HG03103 (cell line): ENCODE measurements around the gene PKD1.
"Not testable (repeated sequence)": the region's sequence is repeated elsewhere in the genome, so short reads cannot be mapped to it uniquely, and the experiment has no call there.

ENCODE experiments used
- ATAC-seq: cut with Tn5 transposase; IDR thresholded peaks from one replicate; pipeline ENCODE4 v1.9.1; 2021; ENCODE audit warnings: low read depth; ENCODE audit not compliant: unreplicated experiment

Gene PKD1

GRCh38 chr16:2111009-2111353, 24.7 kb downstream of the PKD1 start:
- ATAC-seq: not testable (repeated sequence)

GRCh38 chr16:2110332-2111008, 25.2 kb downstream of the PKD1 start:
- not testable (repeated sequence) for ATAC-seq

GRCh38 chr16:2109872-2110271, 25.8 kb downstream of the PKD1 start:
- ATAC-seq: not testable (repeated sequence)

DNA sequence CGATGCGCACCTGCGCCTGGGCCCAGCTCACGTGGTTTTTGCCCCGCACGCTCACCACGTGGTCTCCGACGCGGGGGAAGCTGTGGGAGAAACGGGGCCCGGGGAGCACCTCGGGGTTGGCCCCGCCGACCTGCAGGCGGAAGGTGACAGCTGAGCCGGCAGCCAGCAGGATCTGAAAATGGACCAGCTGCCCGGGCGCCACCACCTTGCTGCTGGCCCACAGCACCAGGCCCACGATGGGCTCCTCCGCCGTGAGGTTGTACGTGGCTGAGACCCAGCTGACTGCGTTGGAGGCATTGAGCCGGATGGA, 26.5 kb downstream of the PKD1 start:
- not testable (repeated sequence) for ATAC-seq

DNA sequence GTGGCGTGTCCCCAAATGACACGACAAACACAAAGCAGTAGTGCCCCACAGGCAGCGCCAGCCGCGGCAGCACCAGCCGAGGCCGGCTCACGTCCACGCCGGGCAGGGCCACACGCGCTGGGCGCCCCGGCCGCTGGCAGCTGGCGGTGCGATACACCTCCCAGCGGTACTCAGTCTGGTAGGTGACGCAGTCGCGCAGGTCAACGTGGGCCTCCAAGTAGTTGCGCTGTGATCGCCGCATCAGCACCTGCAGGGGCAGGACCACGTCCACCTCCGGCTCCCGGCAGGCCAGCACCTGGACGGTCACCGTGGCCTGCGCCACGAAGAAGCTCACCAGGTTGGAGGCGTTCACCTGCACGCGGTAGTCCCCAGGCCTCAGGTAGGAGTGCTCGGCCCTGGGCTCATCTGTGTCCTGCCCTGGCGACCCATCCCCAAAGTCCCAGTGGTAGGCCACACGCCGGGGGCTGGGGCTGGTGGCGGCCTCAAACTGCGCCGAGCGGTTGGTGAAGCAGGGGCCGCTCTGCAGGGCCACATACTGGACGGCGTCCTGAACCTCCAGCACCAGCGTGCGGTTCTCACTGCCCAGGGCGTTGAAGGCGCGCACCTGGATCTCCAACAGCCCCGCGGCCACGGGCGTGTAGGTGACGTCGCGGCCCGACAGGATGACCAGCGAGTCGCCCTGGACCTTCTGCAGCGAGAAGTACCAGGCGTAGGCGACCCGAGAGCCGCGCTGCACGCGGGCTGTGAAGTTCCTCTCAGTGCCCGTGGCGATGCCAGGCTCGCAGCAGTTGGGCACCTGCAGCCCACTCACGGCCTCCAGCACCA, 27.0 kb downstream of the PKD1 start:
- not testable (repeated sequence) for ATAC-seq

GRCh38 chr16:2107791-2108125, 27.9 kb downstream of the PKD1 start:
- not testable (repeated sequence) for ATAC-seq

DNA sequence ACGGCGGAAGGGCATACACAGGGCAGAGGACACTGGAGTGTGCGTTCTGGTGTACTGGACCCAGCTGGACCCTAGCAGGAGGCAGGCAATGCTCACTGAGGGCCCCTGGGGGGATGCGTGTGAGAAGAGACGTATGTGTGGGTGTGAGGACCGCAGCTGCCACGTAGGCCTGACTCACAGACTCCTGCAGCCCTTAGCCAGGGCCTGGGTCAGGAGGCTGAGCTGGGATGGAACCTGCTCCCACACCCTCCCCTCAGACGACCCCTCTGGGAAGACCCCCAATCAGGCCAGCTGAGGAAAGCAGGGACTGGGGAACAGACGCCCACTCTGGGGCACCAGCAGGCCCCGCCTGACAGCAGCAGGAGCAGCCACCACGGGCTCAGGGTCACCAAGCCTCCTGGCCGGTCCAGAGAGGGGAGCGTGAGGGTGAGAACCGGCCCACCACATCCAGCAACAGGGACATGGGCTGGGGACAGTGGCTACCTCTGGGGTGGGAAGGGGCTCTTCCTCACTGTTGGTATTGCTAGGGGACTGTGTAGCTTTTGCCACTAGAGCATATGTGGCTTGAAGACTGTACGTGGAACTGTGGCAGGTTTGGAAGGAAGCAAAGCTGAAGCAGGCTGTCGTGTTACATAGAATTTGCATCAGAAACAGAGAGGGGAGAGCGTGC, 28.4 kb downstream of the PKD1 start:
- not testable (repeated sequence) for ATAC-seq

DNA sequence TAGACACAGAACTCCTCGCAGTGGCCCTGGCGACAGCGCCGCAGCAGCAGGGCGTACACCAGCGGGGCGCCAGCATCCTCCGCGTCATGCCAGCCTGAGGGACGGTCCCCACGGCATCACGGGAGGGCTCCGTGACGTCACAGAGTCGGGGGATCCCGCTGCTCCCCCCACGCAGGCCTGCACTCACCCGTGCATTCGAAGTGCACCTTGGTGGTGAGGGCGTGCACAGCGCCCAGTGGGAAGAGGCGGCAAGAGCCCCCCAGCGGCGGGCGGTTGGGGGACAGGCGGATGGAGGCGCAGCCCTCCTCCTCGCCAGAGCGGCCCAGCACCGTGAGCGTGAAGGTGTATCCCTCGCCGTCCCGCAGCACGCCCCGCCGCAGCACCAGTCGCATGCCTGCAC, 29.5 kb downstream of the PKD1 start:
- not testable (repeated sequence) for ATAC-seq

- ATAC-seq: not testable (repeated sequence)
These were observed 29.9 kb downstream of the PKD1 start for GRCh38 chr16:2105769-2106168.

- ATAC-seq: not testable (repeated sequence)
These were observed 30.4 kb downstream of the PKD1 start for GRCh38 chr16:2105291-2105690.

- ATAC-seq: not testable (repeated sequence)
These were observed 31.2 kb downstream of the PKD1 start for GRCh38 chr16:2104464-2104863.

DNA sequence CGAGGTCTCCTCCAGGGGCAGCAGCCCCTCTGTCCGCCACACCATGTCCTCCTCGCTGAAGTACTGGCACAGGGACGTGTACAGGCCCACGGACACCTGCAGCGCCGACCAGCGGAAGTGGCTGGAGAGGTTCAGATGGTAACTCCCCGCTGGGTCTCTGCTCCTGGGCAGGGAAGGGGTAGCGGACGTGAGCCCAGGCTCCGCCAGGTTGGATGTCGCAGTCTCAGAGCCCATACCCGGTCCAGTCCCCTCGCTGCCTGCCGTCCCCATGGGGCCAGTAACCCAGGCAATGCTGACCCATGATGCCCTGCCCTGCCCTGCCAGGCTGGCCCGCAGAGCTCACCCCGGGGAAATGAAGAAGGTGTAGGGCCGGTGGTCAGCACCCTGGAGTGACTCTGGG, 33.2 kb downstream of the PKD1 start:
- ATAC-seq: no peak

GRCh38 chr16:2101581-2101980, 34.1 kb downstream of the PKD1 start:
- ATAC-seq: not testable (repeated sequence)

DNA sequence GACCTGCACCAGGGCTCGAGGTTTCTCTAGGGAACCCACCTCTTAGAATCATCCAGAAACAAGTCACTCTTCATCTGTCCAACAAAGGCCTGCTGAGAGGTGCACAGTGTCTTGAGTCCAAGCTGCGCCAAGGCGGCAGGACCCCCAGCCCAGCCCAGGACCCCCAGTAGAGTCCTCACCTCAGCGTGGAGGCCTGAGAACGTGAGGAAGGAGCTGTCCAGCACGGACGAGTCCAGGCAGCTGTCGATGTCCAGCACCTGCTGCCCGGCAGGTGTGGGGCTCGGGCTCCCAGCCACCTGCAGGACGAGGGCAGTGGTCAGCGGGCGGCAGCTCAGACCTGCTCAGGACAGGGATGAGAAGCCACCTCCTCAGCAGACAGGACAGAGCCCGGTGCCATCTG, 38.0 kb downstream of the PKD1 start:
- ATAC-seq: not testable (repeated sequence)

GRCh38 chr16:2096853-2097595, 38.7 kb downstream of the PKD1 start:
- ATAC-seq: no peak

GRCh38 chr16:2095918-2096582, 39.6 kb downstream of the PKD1 start:
- ATAC-seq: no peak

DNA sequence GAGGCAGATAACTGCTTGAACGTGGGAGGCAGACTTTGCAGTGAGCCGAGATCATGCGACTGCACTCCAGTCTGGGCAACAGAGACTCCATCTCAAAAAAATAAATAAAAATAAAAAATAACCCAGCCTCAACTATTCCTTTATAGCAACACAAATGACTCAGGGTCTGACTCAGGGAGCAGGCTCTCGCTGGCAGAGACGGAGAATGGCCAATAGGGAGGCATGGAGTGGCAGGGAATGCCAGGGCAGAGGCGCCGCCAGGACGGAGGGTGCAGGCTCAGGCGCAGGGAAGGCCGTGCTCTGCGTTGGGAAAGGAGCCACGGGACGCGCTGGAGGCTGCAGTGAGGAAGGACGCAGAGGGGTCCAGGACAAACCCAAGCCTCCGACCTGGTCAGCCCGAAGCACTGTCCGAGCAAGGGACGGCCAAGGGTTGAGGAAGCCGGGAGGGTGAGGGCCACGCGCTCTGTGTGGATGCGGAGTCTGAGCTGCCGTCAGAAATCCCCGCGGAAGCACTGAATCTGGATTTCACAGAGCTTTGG, 40.3 kb downstream of the PKD1 start:
- ATAC-seq: no peak

GRCh38 chr16:2093793-2094192, 41.9 kb downstream of the PKD1 start:
- ATAC-seq: no peak

DNA sequence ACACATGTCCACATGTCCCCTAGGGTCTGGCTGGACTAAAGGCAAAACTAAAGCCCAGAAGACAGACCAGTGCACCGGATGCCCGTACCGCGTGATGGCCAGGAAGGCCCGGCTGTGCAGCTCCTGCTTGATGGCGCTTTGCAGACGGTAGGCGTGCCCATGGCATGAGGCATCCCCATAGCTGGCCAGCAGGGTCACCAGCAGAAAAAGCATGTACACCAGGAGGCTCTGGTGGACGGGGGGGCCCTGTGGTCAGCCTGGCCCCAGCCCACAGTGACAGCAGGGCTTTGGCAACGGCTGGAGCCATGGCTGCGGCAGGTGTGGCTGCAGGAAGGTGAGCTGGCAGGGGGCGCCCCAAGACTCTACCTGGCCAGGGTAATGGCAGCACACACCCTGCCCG, 42.8 kb downstream of the PKD1 start:
- no peak for ATAC-seq

DNA sequence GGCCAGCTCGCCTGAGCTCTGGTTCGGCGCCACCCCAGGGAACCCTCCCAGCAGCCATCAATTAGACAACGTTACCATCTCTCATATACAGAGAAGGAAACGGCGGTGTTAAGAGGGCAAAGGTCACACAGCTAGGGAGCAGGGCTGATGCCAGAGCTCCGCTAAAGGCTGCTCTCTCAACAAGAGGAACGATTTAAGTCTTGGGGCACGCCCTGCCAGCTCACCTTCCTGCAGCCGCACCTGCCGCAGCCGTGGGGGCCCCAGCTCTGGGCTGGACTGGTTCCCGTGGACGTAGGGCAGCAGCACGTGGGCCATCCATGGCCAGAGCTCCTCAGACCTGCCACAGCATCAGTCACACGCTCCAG, 43.5 kb downstream of the PKD1 start:
- no peak for ATAC-seq
